GM21723 (cell line): ENCODE measurements around the gene RHBG.

ENCODE experiments used
- ATAC-seq: cut with Tn5 transposase; IDR thresholded peaks from one replicate; pipeline ENCODE4 v1.9.1; 2021; ENCODE audit warnings: mild to moderate bottlenecking, moderate library complexity; ENCODE audit not compliant: unreplicated experiment

Gene RHBG

DNA sequence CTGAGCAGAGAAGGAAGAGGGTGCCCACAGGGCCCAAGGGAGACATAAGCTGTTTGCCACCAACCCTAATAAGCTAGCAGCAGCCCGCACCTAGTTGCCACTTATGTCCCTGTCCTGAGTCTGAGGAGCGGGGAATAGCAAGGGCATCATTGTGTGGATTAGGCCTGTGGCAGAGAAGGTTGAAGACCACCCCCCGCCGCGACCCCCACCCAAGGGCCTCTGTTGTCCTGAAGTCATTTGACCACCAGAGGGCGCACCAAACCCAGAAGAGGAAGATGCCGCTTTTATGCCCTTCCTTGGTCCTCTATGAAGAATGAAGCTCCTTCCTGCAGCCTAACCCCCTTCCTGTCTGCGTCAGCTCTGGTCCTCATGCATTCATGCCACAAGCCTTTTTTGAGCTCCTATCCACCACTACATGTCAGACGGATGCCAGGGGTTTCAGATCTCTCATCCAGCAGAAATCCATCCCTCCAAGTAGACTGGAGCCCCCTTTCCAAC lies 16.6 kb downstream of the RHBG start:
- no peak for ATAC-seq

GRCh38 chr1:156386134-156386901 lies 17.3 kb downstream of the RHBG start:
- ATAC-seq, result no peak

DNA sequence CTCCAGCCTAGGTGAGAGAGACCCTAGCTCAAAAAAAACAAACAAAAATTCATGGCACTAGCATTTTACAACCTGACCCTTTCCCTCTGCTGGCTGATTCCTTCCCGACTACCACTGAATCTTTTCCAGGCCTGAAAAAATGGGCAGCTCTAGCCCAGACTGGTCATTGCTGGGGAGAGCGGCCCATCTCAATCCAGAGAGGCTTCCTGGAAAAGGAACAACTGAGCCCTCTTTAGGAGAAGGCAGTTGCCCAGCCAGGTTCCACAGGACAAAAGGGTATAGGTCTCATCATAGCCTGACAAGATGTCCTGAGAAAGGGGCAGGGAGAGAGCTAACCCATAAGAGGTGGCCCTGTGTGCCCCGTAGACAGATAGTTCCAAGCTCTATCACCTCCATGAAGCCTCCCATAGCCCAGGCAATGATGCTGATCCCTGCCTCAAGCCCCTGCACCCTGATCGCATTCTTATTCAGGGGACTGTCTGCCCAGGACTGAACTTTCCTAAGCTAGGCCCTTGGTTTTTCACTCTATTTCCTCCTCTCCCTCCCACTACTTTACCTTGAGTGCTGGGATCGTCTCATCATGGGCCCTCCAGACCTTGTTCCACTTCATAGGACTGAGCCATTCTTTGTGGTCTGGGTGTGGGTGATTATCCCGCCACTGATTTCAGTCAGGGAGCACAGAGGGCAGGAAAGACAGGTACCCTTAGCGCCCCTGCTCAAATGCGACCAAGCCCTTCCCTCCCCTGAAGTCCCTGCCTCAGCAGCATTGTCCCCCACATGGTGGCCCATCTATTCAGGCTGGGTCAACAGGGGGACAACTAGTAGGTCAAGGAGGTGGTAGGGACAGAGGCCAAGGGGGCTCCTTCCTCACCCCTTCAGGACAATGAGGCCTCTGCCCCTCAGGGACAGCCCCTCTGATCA lies 18.2 kb downstream of the RHBG start:
- ATAC-seq, result no peak

DNA sequence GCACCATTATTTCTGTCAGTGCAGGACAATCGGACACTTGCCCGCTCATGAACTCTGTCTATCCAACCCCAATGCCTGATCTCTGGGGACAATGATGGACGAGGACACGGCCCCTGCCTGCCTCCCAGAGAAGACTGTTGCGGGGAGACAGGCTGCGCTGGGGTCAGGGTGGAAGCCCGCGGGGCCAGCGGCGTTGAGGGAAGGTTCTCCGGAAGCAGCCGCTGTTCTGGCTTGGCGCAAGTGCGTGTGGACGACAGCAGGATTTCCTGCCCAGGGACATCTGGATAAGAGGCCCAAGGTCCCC lies 18.8 kb downstream of the RHBG start:
- no peak for ATAC-seq

GRCh38 chr1:156388174-156389137 lies 19.4 kb downstream of the RHBG start:
- no peak for ATAC-seq

DNA sequence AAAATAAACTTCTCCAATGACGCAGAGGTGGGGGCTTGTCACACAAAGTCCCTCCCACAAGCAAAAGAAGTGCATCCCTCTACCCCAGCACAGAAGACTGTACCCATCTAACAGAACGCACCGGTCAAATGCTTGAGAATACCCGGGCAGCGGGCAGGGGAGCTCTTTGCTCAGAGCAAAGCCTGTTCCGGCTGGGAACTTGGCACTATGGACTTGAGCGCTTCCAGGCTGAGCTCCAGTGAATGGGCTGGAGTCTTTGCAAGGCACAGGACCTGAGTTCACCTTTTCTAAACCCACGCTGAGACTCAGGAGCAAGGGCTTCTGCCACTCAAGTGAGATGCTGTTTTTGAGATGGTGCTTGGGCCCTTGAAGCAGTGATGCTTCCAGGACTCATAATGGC lies 20.3 kb downstream of the RHBG start:
- ATAC-seq, result no peak

- ATAC-seq, result no peak
Observed at GRCh38 chr1:156390469-156391365, 21.7 kb downstream of the RHBG start.

- ATAC-seq, result no peak
Observed at GRCh38 chr1:156391366-156391677, 22.3 kb downstream of the RHBG start.

DNA sequence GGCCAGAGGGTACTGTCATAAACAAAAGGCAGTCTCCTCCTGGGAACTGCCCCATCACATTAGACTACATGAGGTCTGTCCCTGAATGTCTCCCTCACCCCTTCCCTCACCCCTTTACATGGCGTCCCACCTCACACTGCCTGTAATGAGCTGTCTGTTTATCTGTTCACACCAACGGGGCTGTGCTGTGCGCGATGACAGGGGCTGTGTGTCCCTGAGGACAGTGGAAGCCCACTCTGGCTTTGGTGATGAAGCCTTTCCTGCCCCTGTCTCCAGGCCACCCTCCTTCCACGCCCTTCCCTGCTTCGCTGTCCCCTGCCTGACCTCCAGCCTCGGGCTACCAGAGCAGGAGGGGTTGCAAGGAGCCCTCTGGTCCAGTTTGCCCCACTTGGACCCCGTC lies 22.7 kb downstream of the RHBG start:
- no peak for ATAC-seq

- no peak for ATAC-seq
Observed at GRCh38 chr1:156392452-156392853, 23.4 kb downstream of the RHBG start.

DNA sequence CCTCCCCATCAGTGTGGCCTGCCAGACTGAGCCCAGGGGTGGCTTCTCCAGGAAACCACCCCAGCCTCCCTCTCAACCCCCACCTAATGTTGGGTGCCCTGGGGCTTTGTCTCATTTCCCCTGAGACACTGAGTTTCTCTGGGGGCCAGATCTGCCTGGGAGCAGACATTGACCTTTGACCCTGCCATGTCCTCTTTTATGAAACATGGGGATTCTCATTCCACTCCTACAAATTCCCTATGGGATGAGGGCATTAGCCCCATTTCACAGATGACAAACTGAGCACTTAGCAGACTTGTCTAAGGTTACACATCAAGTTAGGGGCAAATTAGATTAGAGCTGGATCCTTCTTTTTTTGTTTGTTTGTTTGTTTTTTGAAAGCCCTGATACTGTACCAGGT lies 24.1 kb downstream of the RHBG start:
- no peak for ATAC-seq

DNA sequence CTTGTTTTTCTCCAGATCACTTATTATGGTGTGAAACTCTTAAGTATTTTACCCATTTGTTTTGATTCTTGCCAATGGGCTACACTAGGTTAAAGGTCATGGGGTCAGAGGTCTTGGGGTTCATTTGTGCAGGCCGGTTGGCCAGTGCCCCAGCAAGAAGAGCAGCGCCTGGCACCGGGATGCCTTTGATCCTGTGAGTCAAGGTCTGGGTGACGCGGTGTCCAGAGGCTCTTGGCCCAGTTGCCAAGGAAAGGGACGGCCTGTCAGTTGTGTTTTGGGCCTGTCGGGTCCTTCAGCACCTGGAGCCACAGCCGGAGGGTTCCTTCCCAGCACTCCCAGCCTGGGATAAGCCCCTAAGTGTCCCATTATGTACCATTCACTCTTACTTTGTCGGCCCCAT lies 25.1 kb downstream of the RHBG start:
- ATAC-seq, result no peak

DNA sequence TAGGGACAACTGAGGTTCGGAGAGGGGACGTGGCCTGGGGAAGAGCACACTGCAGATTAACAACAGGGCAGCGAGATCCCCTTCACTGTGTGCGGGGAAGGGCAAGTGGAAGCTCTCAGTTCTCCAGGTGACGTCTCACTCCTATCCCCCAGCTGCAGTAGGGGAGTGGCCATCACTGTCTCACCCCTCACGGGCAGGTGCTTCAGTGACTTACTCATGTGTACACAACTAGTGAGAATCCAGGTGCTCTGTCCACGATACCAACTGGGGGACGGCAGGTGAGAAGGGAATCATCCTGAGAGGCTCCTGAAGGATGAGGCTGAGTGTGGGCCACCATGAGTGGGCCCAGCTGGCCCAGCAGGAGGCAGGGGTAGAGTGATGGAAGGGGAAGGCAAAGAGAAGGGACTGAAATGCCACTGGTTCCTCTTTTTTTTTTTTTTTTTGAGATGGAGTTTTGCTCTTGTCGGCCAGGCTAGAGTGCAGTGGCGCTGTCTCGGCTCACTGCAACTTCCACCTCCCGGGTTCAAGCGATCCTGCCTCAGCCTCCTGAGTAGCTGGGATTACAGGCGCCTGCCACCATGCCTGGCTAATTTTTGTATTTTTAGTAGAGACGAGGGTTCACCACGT lies 25.9 kb downstream of the RHBG start:
- no peak for ATAC-seq

GRCh38 chr1:156399355-156400125 lies 30.5 kb downstream of the RHBG start:
- no peak for ATAC-seq

GRCh38 chr1:156400191-156400935 lies 31.4 kb downstream of the RHBG start:
- no peak for ATAC-seq

DNA sequence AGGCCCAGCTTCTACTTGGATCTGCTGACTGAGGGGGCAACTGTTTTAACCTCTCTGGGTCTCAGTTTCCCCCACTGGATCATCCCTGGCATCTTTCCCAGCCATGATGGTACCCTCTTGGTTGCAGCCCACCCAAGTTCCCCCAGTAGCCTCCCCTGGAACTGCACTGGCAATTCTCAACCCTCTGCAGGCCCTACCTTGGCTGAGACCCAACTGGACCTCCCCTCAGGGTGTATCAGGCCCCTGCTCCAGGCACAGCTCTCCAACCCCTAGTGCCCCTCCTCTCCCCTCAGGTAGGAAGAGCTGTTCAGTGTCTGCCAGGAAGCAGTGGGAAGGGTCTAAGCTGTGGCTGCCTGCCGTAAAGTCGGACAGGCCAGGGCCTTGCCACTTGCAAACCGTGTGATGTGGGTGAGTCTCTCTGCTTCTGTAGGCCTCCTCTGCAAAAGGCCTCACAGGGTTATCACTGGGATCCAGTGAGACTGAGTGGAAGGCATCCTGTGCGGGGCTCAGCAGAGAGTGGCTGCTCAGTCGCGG lies 32.1 kb downstream of the RHBG start:
- no peak for ATAC-seq

GRCh38 chr1:156401681-156402081 lies 32.7 kb downstream of the RHBG start:
- no peak for ATAC-seq
